HG02970 (cell line): ENCODE results near the gene SUPT16H.
"Not testable (repeated sequence)": the region's sequence is repeated elsewhere in the genome, so short reads cannot be mapped to it uniquely, and the experiment has no call there.

Experiments
- ATAC-seq: cut with Tn5 transposase; IDR thresholded peaks from one replicate; pipeline ENCODE4 v1.9.1; 2021; ENCODE audit warnings: mild to moderate bottlenecking, moderate library complexity, moderate number of reproducible peaks; ENCODE audit not compliant: unreplicated experiment, low FRiP score

The SUPT16H gene

GRCh38 chr14:21383848-21384493 lies at the start of gene SUPT16H:
SUPT16H (minus strand) TSS chr14:21384019; CDS start chr14:21383927, 92 bp downstream.
- ATAC-seq = peak; percentile 82

GRCh38 chr14:21431126-21431525 lies 47.3 kb upstream of the SUPT16H start:
- no peak for ATAC-seq

- ATAC-seq = no peak
These were observed 45.1 kb upstream of the SUPT16H start for GRCh38 chr14:21428930-21429329.

DNA sequence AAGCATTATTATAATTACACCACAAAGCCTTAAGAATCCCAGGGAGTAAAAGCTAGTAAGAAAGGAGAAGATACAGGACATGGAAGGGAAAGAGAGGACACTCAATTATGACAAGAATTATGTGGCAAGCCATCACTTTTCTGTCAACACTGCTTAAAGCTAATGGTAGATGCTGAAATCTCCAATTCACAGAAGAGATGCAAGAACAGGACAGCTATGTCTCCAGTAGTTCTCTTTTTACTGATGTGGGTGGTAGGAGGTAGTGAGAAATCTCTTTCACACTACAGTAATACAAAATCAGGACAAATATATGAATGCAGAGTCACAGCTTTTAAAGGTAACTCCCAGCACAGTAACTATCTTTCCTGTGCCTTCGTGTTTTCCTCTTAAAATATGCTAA lies 42.9 kb upstream of the SUPT16H start:
- no peak for ATAC-seq

GRCh38 chr14:21419528-21419927 lies 35.7 kb upstream of the SUPT16H start:
- no peak for ATAC-seq

- ATAC-seq = no peak
These were observed 31.5 kb upstream of the SUPT16H start for GRCh38 chr14:21415329-21415728.

DNA sequence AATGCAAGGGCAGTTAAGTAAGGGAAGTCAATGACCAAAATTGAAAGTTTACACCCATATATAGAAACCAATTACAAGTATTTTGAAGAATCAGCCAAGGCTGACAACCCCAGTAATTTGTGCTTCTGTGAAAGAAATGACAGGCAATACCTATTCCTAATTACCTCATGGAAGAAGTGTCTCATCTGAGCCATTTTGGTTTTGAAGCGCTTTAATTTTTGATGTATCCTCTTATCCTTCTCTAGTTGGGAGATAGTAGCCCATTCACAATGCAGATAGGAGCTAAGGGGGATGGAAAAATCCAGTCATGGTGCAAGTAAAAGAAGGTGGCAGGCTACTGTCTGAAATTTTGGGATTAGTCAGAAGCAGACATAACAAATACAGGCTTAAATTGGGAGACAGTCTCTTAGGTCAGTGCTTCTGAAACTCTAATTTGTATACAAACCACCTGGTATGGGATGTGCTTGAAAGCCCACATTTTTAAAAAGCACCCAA lies 30.4 kb upstream of the SUPT16H start:
- ATAC-seq = no peak

- ATAC-seq = no peak
These were observed 24.3 kb upstream of the SUPT16H start for GRCh38 chr14:21408147-21408546.

GRCh38 chr14:21406213-21406612 lies 22.4 kb upstream of the SUPT16H start:
- ATAC-seq = no peak

- ATAC-seq = no peak
These were observed 21.3 kb upstream of the SUPT16H start for GRCh38 chr14:21405097-21405496.

GRCh38 chr14:21399311-21399870 lies 15.6 kb upstream of the SUPT16H start:
- no peak for ATAC-seq

GRCh38 chr14:21398901-21399300 lies 15.1 kb upstream of the SUPT16H start:
- ATAC-seq = no peak

- ATAC-seq = no peak
These were observed 11.6 kb upstream of the SUPT16H start for GRCh38 chr14:21395450-21395849.

DNA sequence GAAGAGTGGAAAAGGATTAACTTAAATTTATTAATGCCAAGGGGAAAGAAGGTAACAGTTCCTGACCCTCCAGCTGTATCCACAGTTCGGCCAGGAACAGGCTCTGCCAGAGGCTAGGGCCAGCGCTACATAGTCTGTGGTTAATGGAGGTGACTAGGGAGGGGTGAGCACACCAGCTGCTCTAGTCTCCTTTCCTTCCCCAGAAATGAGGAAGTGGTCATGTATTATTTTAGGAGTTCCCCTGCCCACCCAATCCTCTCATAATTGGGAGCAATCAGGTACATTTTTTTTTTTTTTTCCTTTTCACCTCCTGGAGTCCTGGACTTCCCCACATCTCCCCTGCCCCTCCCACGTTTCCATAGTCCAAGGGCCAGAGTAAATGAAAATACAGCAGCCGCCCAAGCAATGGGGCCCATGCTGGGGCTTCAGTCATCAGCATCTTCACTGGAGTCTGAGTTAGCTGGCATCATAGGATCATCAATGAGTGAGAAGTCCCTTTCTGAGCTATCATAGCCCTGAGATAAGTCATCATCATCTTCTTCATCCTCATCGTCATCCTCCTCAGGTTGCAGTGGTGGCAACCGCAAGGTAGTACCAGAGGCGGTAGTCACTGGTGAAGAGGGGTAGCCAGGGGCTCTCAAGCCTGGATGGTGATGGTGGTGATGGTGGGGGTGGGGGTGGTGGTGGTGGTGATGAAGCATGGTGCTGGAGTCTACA lies 1.5 kb upstream of the SUPT16H start:
- ATAC-seq = no peak

DNA sequence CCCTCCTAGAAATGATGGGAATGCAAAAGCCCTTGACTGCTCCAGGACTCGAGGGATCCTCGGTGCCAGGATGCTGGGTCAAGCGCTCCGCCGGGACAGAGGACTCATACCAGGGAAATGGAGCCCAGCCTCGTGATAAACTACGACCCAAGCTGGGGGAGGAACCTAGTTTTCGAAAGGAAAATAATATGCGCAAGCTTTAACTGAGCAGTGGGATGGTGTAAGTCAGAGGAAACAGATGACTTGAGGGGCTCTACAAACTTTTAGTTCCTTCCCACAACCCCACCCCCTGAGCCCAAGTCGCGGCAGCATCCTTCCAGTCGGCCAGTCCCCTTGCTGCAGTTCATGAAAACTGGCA lies 654 bp upstream of the SUPT16H start:
- no peak for ATAC-seq

DNA sequence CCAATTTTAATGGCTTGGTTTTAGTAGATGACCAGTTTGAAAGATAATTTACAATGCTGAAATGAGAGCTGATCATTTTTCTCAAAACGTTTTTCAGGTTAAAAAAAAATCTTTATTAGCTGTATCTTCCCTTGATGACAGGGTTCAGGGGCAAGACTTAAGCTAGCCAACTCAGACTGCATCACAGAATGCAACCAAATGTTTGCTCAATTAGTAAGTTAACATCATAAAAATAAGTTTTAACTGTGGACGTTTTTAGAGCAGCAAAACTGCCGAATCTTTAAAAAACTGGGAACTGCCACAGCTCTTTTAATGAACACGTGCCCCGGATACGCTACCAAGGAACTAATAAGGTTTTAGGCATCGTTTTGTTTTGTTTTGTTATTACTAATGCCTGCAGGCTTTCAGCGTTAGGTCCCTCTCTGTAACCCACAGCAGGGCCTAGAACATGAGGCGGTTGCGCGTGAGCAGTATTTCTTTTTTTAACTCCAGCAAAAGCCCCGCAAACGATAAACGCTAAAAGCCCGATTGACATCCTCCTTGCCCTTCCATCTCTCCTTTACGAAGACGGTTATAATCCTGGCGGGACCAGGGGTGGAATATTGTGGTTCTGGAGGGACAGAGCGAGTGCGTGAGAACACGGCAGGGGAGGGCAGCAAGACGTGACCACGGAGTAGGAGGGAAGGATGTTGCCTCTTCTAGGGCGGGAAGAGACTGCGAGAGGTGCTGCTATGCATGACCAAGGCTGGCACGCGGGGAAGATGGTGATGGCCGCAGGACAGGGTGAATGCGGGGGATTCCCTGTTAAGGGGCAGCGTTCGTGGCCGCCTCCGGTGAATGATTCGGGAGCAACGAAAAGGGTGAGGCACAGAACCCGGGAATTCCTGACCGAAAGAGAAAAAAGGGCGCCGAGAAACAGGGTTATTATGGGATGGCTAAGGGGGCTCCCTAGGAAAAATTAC lies 652 bp downstream of the SUPT16H start:
- ATAC-seq = no peak

DNA sequence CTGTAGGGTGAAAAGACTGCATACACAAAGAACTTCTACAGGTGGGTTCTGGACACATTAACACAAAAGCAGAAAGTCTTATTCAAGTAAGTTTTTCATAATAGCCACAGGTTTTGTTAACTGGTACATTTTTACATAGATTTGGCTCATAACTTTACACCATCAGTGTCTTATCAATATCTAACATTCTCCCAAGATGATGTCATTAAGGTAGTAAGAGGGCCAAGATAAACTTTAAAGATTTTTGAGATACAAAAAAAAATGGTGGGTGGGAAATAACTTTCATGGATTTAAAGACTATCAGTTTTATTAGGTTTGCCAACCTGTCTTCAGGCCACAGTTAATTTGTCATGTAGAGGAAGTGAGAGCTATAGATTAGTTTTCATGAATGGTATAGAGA lies 1.7 kb downstream of the SUPT16H start:
- ATAC-seq = no peak

DNA sequence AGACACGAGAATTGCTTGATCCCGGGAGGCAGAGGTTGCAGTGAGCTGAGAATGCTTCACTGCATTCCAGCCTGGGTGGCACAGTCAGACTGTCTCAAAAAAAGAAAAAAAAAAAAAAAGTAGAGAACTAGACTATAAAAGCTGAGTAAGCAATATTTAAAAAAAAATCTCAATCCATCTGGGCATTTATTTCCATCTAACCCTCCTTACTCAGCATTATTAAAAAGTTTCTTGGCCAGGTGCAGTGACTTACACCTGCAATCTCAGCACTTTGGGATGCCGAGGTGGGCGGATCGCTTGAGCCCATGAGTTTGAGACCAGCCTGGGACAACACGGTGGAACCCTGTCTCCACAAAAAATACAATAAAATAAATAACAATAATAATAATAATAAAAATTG lies 4.5 kb downstream of the SUPT16H start:
- no peak for ATAC-seq

GRCh38 chr14:21373980-21374379 lies 9.8 kb downstream of the SUPT16H start:
- no peak for ATAC-seq

DNA sequence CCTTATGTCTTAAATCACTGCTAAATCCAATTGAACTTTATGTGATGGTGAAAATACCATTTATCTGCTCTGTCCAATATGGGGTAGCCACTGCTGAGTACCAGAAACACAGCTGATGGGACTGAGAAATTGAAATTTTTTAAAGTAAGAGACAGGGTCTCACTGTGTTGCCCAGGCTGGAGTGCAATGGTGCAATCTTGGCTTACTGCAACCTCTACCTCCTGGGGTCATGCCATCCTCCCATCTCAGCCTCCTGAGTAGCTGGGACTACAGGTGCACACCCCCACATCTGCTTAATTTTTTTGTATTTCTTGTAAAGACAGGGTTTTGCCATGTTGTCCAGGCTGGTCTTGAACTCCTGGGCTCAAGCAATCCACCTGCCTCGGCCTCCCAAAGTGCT lies 11.0 kb downstream of the SUPT16H start:
- ATAC-seq = not testable (repeated sequence)
